ENCODE data around the gene UQCC3. TPM values are rescaled to one million over a fixed set of nuclear protein-coding genes. Genes with fewer than 3 reads are reported as not detected.
"Not testable (repeated sequence)": the region's sequence is repeated elsewhere in the genome, so short reads cannot be mapped to it uniquely, and the experiment has no call there.

The UQCC3 gene
- total RNA-seq, 4 donors from 2014 or later: 7.5 to 12.0 (median 10.3) TPM

DNA sequence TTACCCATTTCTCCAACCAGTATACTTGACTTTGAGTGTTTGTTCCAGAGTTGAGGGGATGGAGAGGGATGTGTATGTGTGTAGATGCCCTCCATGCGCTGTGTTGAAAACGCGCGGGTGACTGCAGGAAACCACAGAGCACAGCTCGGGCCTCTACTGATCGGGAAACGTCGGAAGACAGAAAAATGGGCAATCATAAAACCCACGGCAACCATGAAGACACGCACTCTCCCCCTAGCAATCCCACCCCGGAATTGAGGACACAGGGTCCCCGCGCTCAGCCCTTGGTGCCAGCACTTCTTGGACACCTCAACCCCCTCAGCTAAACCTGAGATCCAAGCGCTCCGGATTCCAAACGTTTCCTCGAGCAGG is 251 bp upstream of the UQCC3 start:
- intact Hi-C loops (cut with DNase I; ENCODE audit: low total_unique reads): no loop called here
- TF ChIP-seq POLR2A (IDR thresholded peaks at IDR 0.05): no peak
- TF ChIP-seq, protein P1, sequence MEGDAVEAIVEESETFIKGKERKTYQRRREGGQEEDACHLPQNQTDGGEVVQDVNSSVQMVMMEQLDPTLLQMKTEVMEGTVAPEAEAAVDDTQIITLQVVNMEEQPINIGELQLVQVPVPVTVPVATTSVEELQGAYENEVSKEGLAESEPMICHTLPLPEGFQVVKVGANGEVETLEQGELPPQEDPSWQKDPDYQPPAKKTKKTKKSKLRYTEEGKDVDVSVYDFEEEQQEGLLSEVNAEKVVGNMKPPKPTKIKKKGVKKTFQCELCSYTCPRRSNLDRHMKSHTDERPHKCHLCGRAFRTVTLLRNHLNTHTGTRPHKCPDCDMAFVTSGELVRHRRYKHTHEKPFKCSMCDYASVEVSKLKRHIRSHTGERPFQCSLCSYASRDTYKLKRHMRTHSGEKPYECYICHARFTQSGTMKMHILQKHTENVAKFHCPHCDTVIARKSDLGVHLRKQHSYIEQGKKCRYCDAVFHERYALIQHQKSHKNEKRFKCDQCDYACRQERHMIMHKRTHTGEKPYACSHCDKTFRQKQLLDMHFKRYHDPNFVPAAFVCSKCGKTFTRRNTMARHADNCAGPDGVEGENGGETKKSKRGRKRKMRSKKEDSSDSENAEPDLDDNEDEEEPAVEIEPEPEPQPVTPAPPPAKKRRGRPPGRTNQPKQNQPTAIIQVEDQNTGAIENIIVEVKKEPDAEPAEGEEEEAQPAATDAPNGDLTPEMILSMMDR (IDR thresholded peaks at IDR 0.05): no peak
- H3K4me3 ChIP-seq (ENCODE audit: low read depth, poor library complexity, severe bottlenecking): peak overlapping the region; percentile 90
- no peak for DNase-seq (ENCODE audit: low spot score in 2 of 2)
- WGBS, 2 donors: 1 to 2% methylated on average over 17 of the region's 17 CpGs

DNA sequence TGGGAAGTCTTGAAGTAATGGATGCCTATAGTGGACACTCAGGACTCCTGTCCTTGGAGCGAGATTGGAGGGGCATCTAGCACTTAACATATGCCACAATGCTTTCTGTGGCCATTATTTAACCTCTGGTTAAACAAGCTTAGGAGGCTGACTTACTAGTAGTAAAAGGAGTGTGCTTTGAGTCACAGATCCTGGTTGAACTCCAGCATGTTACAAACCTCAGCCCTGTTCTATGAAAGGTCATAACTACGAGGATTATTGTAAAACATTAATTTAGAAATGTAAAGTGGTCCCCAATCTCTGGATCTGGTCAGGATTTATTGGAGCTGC is 1.7 kb downstream of the UQCC3 start:
- 72 to 73% methylated on average over 2 of the region's 2 CpGs for WGBS, 2 donors

DNA sequence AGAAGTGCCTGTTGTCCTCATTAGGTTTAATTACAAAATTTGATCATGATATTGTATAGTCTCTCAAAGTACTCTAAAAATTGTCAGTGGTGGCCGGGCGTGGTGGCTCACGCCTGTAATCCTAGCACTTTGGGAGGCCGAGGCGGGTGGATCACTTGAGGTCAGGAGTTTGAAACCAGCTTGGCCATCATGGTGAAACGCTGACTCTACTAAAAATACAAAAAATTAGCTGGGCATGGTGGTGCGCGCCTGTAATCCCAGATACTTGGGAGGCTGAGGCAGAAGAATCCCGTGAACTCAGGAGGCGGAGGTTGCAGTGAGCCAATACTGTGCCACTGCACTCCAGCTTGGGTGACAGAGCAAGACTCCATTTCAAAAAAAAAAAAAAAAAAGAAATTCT is 3.9 kb downstream of the UQCC3 start:
- DNase-seq (ENCODE audit: low spot score in 2 of 2); intact Hi-C loops (cut with DNase I; ENCODE audit: low total_unique reads); H3K4me3 ChIP-seq (ENCODE audit: low read depth, poor library complexity, severe bottlenecking): not testable (repeated sequence)
- WGBS, 2 donors: 95 to 97% methylated on average over 10 of the region's 10 CpGs

More for the DNA sequence above, 1.7 kb downstream of the UQCC3 start:
- intact Hi-C loops (cut with DNase I; ENCODE audit: low total_unique reads): no loop called here
- TF ChIP-seq POLR2A (IDR thresholded peaks at IDR 0.05): no peak
- TF ChIP-seq, protein P1 (IDR thresholded peaks at IDR 0.05): no peak
- no peak for DNase-seq (ENCODE audit: low spot score in 2 of 2)
- H3K4me3 ChIP-seq (ENCODE audit: low read depth, poor library complexity, severe bottlenecking): no peak overlapping the region

DNA sequence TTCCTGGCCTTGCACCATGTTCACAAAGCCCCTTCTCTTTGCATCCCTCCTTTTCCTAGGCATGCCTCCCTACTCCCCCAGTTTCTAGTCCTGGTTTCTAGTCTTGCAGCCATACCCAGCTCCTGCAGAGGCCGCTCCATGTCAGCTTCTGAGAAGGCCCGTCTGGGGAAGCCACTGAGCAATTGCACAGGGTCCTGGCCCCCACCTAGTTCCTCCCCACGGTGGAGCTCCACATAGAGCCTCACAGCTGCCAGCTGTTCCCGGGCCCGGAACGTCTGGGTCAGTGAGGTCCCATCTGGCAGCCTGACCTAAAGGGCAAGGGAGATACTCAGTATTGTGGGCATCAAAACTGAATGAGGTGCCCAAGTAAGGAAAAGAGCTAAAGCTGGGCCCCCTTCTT is 5.2 kb downstream of the UQCC3 start:
- whole genome bisulfite sequencing, 2 donors: 53 to 56% methylated on average over 6 of the region's 6 CpGs
- no peak for TF ChIP-seq POLR2A (IDR thresholded peaks at IDR 0.05)
- TF ChIP-seq, protein P1 (IDR thresholded peaks at IDR 0.05): no peak
- DNase-seq (ENCODE audit: low spot score in 2 of 2): no peak
- intact Hi-C loops (cut with DNase I; ENCODE audit: low total_unique reads): no loop called here
- no peak overlapping the region for H3K4me3 ChIP-seq (ENCODE audit: low read depth, poor library complexity, severe bottlenecking)

DNA sequence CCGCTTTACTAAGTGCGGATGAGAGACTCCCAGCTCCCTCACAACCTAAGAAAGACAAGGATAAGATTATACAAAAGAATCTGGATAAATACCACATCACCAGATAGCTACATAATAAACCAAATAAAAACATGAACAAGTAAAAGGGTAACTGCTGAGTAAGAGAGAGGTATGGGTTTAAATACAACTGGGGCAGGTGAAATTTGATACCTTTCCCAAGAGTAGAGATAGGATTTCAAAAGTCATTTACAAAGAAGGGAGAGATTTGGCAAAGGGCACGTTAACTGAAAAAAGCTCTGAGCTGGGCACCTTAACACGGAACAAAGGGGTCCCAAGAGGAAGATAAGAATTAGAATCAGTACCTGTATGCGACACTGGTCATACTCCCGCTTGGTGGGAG is 5.7 kb downstream of the UQCC3 start:
- no peak overlapping the region for H3K4me3 ChIP-seq (ENCODE audit: low read depth, poor library complexity, severe bottlenecking)
- no peak for TF ChIP-seq POLR2A (IDR thresholded peaks at IDR 0.05)
- TF ChIP-seq, protein P1 (IDR thresholded peaks at IDR 0.05): no peak
- WGBS, 2 donors: 75 to 82% methylated on average over 6 of the region's 6 CpGs
- no peak for DNase-seq (ENCODE audit: low spot score in 2 of 2)
- intact Hi-C loops (cut with DNase I; ENCODE audit: low total_unique reads): no loop called here

DNA sequence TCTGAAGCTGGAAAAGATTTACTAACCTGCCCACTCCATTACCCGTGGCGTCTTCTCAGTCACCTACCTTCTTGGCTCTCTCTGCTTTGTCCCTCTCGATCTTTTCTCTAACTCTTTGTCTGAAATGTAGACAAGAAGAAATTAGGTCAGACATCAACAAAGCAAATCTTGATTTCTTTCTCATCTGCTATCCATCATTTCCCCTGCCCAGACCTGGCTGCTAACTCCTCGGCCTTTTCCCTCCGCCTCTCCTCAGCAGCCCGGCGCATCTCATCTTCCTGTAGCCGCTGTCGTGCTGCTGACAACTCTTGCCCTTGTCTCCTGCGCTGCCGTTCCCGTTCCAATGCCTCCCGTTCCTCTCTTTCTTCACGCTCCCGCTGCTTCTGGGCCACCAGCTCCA is 6.2 kb downstream of the UQCC3 start:
- 77% methylated on average over 15 of the region's 15 CpGs for WGBS, 2 donors
- intact Hi-C loops (cut with DNase I; ENCODE audit: low total_unique reads): no loop called here
- DNase-seq (ENCODE audit: low spot score in 2 of 2): no peak
- H3K4me3 ChIP-seq (ENCODE audit: low read depth, poor library complexity, severe bottlenecking): no peak overlapping the region
- TF ChIP-seq POLR2A (IDR thresholded peaks at IDR 0.05): no peak
- TF ChIP-seq, protein P1 (IDR thresholded peaks at IDR 0.05): no peak
